ENCODE results near the gene RBM48.

GRCh38 chr7:92563345-92563744, 34.8 kb downstream of the RBM48 start:
- TF ChIP-seq POLR2AphosphoS5 (IDR thresholded peaks at IDR 0.05) (no peak), POLR2A (IDR thresholded peaks at IDR 0.05) (no peak), CTCF (IDR thresholded peaks at IDR 0.05 in 8 of 11, conservative IDR thresholded peaks at IDR 0.05 in 3 of 11) (no peak)
